ENCODE results near the gene BMAL1. TPM values are rescaled to one million over a fixed set of nuclear protein-coding genes. Genes with fewer than 3 reads are reported as not detected.

The BMAL1 gene
- total RNA-seq, 1 donor from 2014 or later = 18.8 TPM

- H3K4me3 ChIP-seq (ENCODE audit: low read length in 3 of 3) = no peak overlapping the region
- no peaks in the 10 kb centered on the region for H3K27me3 ChIP-seq (ENCODE audit: control insufficient read depth in 3 of 3, insufficient read depth in 3 of 3, low read length in 3 of 3)
- no peak overlapping the region for H3K27ac ChIP-seq (ENCODE audit: low read depth, low read length)
- H3K36me3 ChIP-seq (ENCODE audit: control insufficient read depth in 3 of 3, insufficient read depth in 3 of 3, low read length in 3 of 3) = peaks cover 5 to 7% (median 6%) of the 10 kb centered on the region in 3 donors
- no peak overlapping the region for H3K9ac ChIP-seq (ENCODE audit: low read depth in 1 of 3, low read length in 3 of 3)
- no peaks in the 10 kb centered on the region for H3K9me3 ChIP-seq (ENCODE audit: control insufficient read depth in 3 of 3, low read length in 3 of 3)
- H3K4me1 ChIP-seq (ENCODE audit: control insufficient read depth in 3 of 3, insufficient read depth in 3 of 3, low read length in 3 of 3) = peaks cover 0 to 2% (median 0%) of the 10 kb centered on the region in 3 donors
Measured at GRCh38 chr11:13347901-13348300, 70.3 kb downstream of the BMAL1 start.

GRCh38 chr11:13348305-13348704, 70.7 kb downstream of the BMAL1 start:
- H3K4me1 ChIP-seq (ENCODE audit: control insufficient read depth in 3 of 3, insufficient read depth in 3 of 3, low read length in 3 of 3) = peaks cover 0 to 2% (median 0%) of the 10 kb centered on the region in 3 donors
- no peaks in the 10 kb centered on the region for H3K9me3 ChIP-seq (ENCODE audit: control insufficient read depth in 3 of 3, low read length in 3 of 3)
- H3K4me3 ChIP-seq (ENCODE audit: low read length in 3 of 3) = no peak overlapping the region
- no peak overlapping the region for H3K9ac ChIP-seq (ENCODE audit: low read depth in 1 of 3, low read length in 3 of 3)
- H3K36me3 ChIP-seq (ENCODE audit: control insufficient read depth in 3 of 3, insufficient read depth in 3 of 3, low read length in 3 of 3) = peaks cover 5 to 10% (median 6%) of the 10 kb centered on the region in 3 donors
- no peak overlapping the region for H3K27ac ChIP-seq (ENCODE audit: low read depth, low read length)
- H3K27me3 ChIP-seq (ENCODE audit: control insufficient read depth in 3 of 3, insufficient read depth in 3 of 3, low read length in 3 of 3) = no peaks in the 10 kb centered on the region

- H3K4me3 ChIP-seq (ENCODE audit: low read length in 3 of 3) = no peak overlapping the region
- no peak overlapping the region for H3K27ac ChIP-seq (ENCODE audit: low read depth, low read length)
- H3K27me3 ChIP-seq (ENCODE audit: control insufficient read depth in 3 of 3, insufficient read depth in 3 of 3, low read length in 3 of 3) = no peaks in the 10 kb centered on the region
Measured at GRCh38 chr11:13349046-13349445, 71.5 kb downstream of the BMAL1 start.

GRCh38 chr11:13349581-13349980, 72.0 kb downstream of the BMAL1 start:
- no peaks in the 10 kb centered on the region for H3K4me1 ChIP-seq (ENCODE audit: control insufficient read depth in 3 of 3, insufficient read depth in 3 of 3, low read length in 3 of 3)
- no peak overlapping the region for H3K4me3 ChIP-seq (ENCODE audit: low read length in 3 of 3)
- H3K27me3 ChIP-seq (ENCODE audit: control insufficient read depth in 3 of 3, insufficient read depth in 3 of 3, low read length in 3 of 3) = no peaks in the 10 kb centered on the region
- H3K27ac ChIP-seq (ENCODE audit: low read depth, low read length) = no peak overlapping the region
- no peaks in the 10 kb centered on the region for H3K9me3 ChIP-seq (ENCODE audit: control insufficient read depth in 3 of 3, low read length in 3 of 3)
- peaks cover 5 to 15% (median 6%) of the 10 kb centered on the region in 3 donors for H3K36me3 ChIP-seq (ENCODE audit: control insufficient read depth in 3 of 3, insufficient read depth in 3 of 3, low read length in 3 of 3)
- no peak overlapping the region for H3K9ac ChIP-seq (ENCODE audit: low read depth in 1 of 3, low read length in 3 of 3)

More at GRCh38 chr11:13349046-13349445, 71.5 kb downstream of the BMAL1 start:
- H3K9me3 ChIP-seq (ENCODE audit: control insufficient read depth in 3 of 3, low read length in 3 of 3) = no peaks in the 10 kb centered on the region
- peaks cover 0 to 2% (median 0%) of the 10 kb centered on the region in 3 donors for H3K4me1 ChIP-seq (ENCODE audit: control insufficient read depth in 3 of 3, insufficient read depth in 3 of 3, low read length in 3 of 3)
- H3K36me3 ChIP-seq (ENCODE audit: control insufficient read depth in 3 of 3, insufficient read depth in 3 of 3, low read length in 3 of 3) = peaks cover 5 to 10% (median 6%) of the 10 kb centered on the region in 3 donors
- no peak overlapping the region for H3K9ac ChIP-seq (ENCODE audit: low read depth in 1 of 3, low read length in 3 of 3)

- Histone ChIP-seq H3K27ac (ENCODE audit: low read depth, low read length) (no peak overlapping the region), H3K9ac (ENCODE audit: low read depth in 1 of 3, low read length in 3 of 3) (no peak overlapping the region), H3K36me3 (ENCODE audit: control insufficient read depth in 3 of 3, insufficient read depth in 3 of 3, low read length in 3 of 3) (peaks cover 23 to 43% (median 33%) of the 10 kb centered on the region in 3 donors), H3K9me3 (ENCODE audit: control insufficient read depth in 3 of 3, low read length in 3 of 3) (no peaks in the 10 kb centered on the region), H3K4me1 (ENCODE audit: control insufficient read depth in 3 of 3, insufficient read depth in 3 of 3, low read length in 3 of 3) (no peaks in the 10 kb centered on the region), H3K4me3 (ENCODE audit: low read length in 3 of 3) (no peak overlapping the region), H3K27me3 (ENCODE audit: control insufficient read depth in 3 of 3, insufficient read depth in 3 of 3, low read length in 3 of 3) (no peaks in the 10 kb centered on the region)
Measured at GRCh38 chr11:13352711-13353110, 75.1 kb downstream of the BMAL1 start.

- Histone ChIP-seq H3K36me3 (ENCODE audit: control insufficient read depth in 3 of 3, insufficient read depth in 3 of 3, low read length in 3 of 3) (peaks cover 27 to 56% (median 43%) of the 10 kb centered on the region in 3 donors), H3K27me3 (ENCODE audit: control insufficient read depth in 3 of 3, insufficient read depth in 3 of 3, low read length in 3 of 3) (no peaks in the 10 kb centered on the region), H3K4me3 (ENCODE audit: low read length in 3 of 3) (no peak overlapping the region), H3K27ac (ENCODE audit: low read depth, low read length) (no peak overlapping the region), H3K9ac (ENCODE audit: low read depth in 1 of 3, low read length in 3 of 3) (no peak overlapping the region), H3K9me3 (ENCODE audit: control insufficient read depth in 3 of 3, low read length in 3 of 3) (no peaks in the 10 kb centered on the region), H3K4me1 (ENCODE audit: control insufficient read depth in 3 of 3, insufficient read depth in 3 of 3, low read length in 3 of 3) (no peaks in the 10 kb centered on the region)
Measured at GRCh38 chr11:13354335-13354734, 76.7 kb downstream of the BMAL1 start.

- H3K9ac ChIP-seq (ENCODE audit: low read depth in 1 of 3, low read length in 3 of 3) = no peak overlapping the region
- H3K4me3 ChIP-seq (ENCODE audit: low read length in 3 of 3) = no peak overlapping the region
- H3K36me3 ChIP-seq (ENCODE audit: control insufficient read depth in 3 of 3, insufficient read depth in 3 of 3, low read length in 3 of 3) = peaks cover 23 to 60% (median 47%) of the 10 kb centered on the region in 3 donors
- H3K27me3 ChIP-seq (ENCODE audit: control insufficient read depth in 3 of 3, insufficient read depth in 3 of 3, low read length in 3 of 3) = no peaks in the 10 kb centered on the region
- H3K9me3 ChIP-seq (ENCODE audit: control insufficient read depth in 3 of 3, low read length in 3 of 3) = no peaks in the 10 kb centered on the region
- H3K4me1 ChIP-seq (ENCODE audit: control insufficient read depth in 3 of 3, insufficient read depth in 3 of 3, low read length in 3 of 3) = no peaks in the 10 kb centered on the region
- no peak overlapping the region for H3K27ac ChIP-seq (ENCODE audit: low read depth, low read length)
Measured at GRCh38 chr11:13355191-13355590, 77.6 kb downstream of the BMAL1 start.

- H3K4me3 ChIP-seq (ENCODE audit: low read length in 3 of 3) = no peak overlapping the region
- peaks cover 35 to 74% (median 59%) of the 10 kb centered on the region in 3 donors for H3K36me3 ChIP-seq (ENCODE audit: control insufficient read depth in 3 of 3, insufficient read depth in 3 of 3, low read length in 3 of 3)
- no peaks in the 10 kb centered on the region for H3K27me3 ChIP-seq (ENCODE audit: control insufficient read depth in 3 of 3, insufficient read depth in 3 of 3, low read length in 3 of 3)
- no peaks in the 10 kb centered on the region for H3K4me1 ChIP-seq (ENCODE audit: control insufficient read depth in 3 of 3, insufficient read depth in 3 of 3, low read length in 3 of 3)
- no peak overlapping the region for H3K27ac ChIP-seq (ENCODE audit: low read depth, low read length)
- H3K9me3 ChIP-seq (ENCODE audit: control insufficient read depth in 3 of 3, low read length in 3 of 3) = no peaks in the 10 kb centered on the region
- no peak overlapping the region for H3K9ac ChIP-seq (ENCODE audit: low read depth in 1 of 3, low read length in 3 of 3)
Measured at GRCh38 chr11:13357232-13357631, 79.6 kb downstream of the BMAL1 start.

GRCh38 chr11:13358596-13359270, 81.1 kb downstream of the BMAL1 start:
- Histone ChIP-seq H3K9ac (ENCODE audit: low read depth in 1 of 3, low read length in 3 of 3) (no peak overlapping the region), H3K27ac (ENCODE audit: low read depth, low read length) (no peak overlapping the region), H3K36me3 (ENCODE audit: control insufficient read depth in 3 of 3, insufficient read depth in 3 of 3, low read length in 3 of 3) (peaks cover 43 to 82% (median 72%) of the 10 kb centered on the region in 3 donors), H3K4me1 (ENCODE audit: control insufficient read depth in 3 of 3, insufficient read depth in 3 of 3, low read length in 3 of 3) (no peaks in the 10 kb centered on the region), H3K9me3 (ENCODE audit: control insufficient read depth in 3 of 3, low read length in 3 of 3) (no peaks in the 10 kb centered on the region), H3K27me3 (ENCODE audit: control insufficient read depth in 3 of 3, insufficient read depth in 3 of 3, low read length in 3 of 3) (no peaks in the 10 kb centered on the region), H3K4me3 (ENCODE audit: low read length in 3 of 3) (no peak overlapping the region)

- no peaks in the 10 kb centered on the region for H3K9me3 ChIP-seq (ENCODE audit: control insufficient read depth in 3 of 3, low read length in 3 of 3)
- H3K27me3 ChIP-seq (ENCODE audit: control insufficient read depth in 3 of 3, insufficient read depth in 3 of 3, low read length in 3 of 3) = no peaks in the 10 kb centered on the region
- H3K27ac ChIP-seq (ENCODE audit: low read depth, low read length) = no peak overlapping the region
- no peak overlapping the region for H3K4me3 ChIP-seq (ENCODE audit: low read length in 3 of 3)
- H3K9ac ChIP-seq (ENCODE audit: low read depth in 1 of 3, low read length in 3 of 3) = no peak overlapping the region
- H3K36me3 ChIP-seq (ENCODE audit: control insufficient read depth in 3 of 3, insufficient read depth in 3 of 3, low read length in 3 of 3) = peaks cover 44 to 74% (median 73%) of the 10 kb centered on the region in 3 donors
- no peaks in the 10 kb centered on the region for H3K4me1 ChIP-seq (ENCODE audit: control insufficient read depth in 3 of 3, insufficient read depth in 3 of 3, low read length in 3 of 3)
Measured at GRCh38 chr11:13362596-13363109, 85.1 kb downstream of the BMAL1 start.

All from skeletal muscle tissue (tissue), 4 donors.